Measurements from ENCODE around the gene GRIN2A.

GRIN2A gene

DNA sequence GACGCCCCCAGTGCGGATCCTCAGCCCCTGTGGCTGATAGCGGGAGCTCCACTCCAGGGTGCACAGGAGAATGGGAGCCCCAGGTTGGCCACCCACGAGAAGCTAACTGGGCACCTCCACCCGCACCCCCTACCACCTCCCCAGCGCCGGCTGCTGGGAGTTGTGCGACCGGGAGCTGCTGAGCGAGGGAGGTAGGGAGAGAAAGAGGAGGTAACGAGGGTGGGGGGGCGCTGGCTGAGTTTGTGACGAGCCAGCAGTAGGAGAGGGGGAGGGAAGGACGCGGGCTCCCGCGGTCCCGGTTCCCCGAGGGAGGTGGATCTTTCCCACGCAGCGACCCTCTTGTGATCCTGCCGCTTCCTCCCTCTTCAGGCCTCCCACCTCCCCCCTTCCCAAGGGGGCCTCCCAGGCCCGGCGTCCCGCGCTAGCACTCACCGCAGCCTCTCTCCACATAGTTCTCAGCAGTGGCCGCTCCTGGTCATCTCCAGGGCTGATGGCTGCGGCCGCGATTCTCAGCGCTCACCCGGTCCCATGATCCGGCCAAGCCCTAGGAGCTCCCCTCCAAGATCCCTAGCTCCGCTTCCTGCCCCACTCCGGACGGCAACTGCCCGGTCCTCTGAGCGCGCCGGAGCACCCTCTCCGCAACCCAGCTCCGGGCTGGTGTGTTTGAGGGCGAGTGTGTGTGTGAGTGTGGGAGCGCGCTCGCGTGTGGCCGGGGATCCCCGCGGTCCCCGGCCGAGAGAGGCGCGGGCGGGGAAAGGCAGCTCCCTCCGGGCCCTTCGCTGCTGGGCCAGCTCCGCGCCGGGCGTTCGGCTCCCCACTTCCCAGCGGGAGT lies at the start of gene GRIN2A:
Gene GRIN2A, minus strand, starts transcription at position 207 of the 832 bp plus-strand sequence. CDS start 2,017 bp downstream, outside the sequence.
- DNase-seq (ENCODE audit: low read depth), result no peak

DNA sequence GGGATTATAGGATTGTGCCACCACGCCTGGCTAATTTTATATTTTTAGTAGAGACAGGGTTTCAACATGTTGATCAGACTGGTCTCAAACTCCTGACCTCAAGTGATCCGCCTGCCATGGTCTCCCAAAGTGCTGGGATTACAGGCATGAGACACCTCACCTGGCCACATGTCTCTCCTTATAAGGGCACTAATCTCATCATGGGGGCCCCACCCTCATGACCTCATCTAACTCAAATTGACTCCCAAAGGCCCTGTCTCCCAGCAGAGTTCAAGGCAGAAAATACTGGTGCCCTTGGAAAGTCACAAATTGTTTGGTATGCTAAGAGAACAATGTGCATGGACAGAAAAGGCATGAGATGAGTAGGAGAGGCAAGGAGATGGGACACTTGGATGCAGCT lies 49.3 kb upstream of the GRIN2A start:
- DNase-seq (ENCODE audit: low read depth), result no peak

DNA sequence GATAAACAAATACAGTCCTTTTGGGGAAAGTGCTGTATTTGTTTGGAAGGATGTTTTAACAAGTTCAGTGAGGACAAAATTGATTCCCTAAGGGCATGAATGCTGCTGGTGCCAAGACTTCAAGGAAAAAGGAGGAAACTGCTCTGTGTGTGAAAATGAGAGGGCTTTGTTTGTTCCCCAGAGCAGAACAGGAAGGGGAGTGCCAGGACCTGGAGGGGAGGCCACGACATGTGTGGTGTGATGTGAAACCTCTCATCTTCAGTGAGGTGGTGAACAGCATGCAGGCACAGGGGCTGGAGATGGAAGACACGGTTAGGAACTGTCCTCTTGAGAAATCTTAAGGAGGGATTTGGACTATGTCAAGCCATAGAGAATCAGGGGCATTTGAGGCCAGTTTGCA lies 46.6 kb upstream of the GRIN2A start:
- no peak for DNase-seq (ENCODE audit: low read depth)

DNA sequence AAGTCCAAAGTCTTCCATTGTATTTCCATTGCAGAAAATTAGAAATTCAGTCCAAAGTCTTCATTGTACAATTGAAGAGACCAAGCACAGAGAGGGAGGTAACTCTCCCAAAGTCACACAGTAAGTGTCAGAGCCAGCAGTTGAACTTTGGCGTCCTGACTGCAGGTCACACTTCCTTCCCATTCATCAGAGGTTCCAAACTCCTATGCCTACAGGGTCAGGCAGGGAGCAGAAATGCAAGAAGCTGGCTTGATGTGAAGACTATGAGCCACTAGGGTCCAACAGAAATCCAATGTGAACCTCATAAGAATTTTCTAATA lies 44.7 kb upstream of the GRIN2A start:
- DNase-seq (ENCODE audit: low read depth), result no peak

DNA sequence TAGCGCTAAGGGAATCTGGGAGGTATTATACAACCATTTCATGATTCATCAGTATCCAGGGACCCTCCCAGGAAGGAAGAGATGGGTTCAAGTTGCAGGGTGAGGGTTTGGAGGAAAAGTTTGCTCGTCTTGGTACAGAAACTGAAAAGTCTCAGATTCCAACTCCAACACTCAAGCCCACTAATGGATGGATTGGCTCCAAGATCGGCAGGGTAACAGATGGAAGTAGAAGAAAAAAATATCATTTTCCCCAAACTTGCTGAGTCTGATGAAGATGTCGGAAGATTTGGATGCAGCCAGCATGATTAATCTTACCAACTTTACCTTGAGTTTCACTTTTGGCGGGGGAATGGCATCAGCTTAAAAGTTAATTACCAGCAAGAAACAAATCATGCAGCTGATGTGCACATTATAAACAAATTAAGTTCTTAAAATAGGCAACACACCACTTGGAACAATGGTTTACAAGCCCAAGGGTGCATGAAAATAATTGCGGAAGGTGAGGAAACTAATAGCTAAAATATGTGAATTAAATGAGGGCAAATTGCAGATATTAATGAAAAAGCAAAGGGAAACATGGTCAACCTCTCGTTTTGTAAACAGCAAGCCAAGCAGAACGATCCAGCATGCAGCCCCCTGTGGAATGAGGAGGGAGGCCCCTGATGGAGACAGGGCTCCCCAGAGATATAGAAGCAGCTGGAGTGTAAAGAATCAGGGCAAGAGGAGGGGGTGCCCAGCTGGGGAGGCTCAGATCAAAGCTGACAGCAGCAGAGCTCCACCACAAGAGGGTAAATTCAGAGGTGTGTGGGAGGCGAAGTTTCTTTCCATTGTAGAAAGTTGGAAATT lies 44.1 kb upstream of the GRIN2A start:
- no peak for DNase-seq (ENCODE audit: low read depth)

- no peak for DNase-seq (ENCODE audit: low read depth)
Measured at GRCh38 chr16:10225653-10226052, 43.4 kb upstream of the GRIN2A start.

GRCh38 chr16:10224850-10225249 lies 42.6 kb upstream of the GRIN2A start:
- no peak for DNase-seq (ENCODE audit: low read depth)

DNA sequence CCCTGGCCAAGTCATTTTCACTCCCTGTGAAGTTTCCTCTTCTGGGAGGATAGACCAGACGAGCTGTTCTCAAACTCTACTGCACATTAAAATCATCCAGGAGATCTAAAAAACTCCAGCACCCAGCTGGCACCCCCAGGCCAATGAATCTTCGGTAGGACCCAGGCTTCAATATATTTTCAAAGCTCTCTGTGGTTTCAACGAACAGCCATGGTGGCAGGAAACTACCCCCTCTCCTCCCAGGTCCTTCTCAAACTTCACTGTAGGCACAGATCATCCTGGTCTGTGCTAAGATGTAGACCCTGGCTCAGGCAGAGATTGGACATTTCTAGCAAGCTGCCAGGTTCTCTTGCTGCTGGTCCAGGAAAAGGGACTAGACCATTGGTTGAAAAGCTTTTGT lies 38.7 kb upstream of the GRIN2A start:
- DNase-seq (ENCODE audit: low read depth), result no peak

DNA sequence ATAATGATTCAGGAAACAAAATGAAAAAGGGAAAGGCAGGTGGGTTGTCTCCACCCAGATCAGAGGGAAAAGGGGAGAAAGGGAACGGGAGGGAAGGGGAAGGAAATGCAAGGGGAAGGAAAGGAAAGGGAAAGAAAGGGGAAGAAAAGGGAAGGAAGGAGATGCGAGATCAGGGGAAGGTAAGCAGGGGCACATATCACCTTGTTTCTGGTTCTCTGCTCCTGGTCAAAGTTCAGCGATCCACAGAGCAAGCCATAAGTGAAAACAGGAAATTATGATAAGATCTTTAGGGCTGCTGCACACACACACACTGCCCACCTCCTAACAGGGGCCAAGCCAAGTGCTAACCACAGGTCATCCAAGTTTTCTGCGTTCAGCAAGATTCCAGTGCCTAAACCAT lies 37.5 kb upstream of the GRIN2A start:
- DNase-seq (ENCODE audit: low read depth), result no peak

DNA sequence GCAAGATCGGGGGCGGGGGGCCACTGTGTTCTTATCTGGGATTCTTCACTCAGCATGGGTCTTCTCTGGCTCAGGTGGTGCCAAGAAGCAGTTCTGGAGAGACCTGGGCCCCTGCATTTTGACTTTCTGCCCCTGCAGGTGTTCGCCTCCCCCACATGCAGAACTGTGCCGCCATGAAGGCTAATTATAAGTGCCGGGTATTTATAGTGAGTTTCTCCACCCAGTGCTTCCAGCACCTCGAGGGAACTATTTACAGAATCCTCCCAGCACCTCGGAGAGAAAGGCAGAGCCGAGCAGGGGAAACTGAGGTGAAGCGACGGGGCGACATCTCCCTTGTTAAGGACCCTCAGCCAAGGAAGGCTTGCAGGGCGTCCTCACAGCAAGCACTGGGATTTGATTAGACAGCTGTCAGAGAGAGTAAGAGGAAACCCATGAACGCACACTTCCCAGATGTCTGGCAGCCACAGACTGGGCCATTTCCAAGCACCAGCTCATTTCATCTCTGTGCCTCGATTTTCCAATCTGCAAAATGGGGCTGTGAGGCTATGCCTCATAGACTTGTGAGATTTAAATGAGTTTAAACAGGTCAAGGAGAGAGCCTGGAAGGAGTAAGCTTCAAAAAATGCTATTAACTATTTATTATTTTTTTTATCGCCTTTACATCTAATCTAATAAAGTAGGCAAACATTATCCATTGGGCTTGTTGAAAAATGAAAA lies 36.4 kb upstream of the GRIN2A start:
- DNase-seq (ENCODE audit: low read depth), result no peak

- no peak for DNase-seq (ENCODE audit: low read depth)
Measured at GRCh38 chr16:10213748-10214147, 31.5 kb upstream of the GRIN2A start.

DNA sequence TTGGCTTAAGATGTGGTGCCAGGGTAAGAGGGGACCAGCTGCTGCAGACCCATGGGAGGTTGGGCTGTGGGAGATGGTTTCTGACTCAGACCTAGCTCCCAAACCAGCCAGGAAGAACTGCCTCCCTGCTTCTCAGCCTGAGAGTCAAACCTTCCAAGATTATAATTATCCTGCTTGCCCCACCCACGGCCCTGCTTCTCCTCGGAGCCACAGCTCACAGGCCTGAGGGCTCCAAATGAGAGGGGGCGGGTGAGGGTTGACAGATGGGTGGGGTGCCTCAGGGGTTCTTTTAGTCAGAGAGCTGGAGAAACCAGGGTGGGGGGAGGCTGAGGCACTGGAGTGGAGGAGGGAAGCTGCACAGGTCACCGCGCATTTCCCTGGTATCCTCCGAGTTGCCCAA lies 28.7 kb upstream of the GRIN2A start:
- DNase-seq (ENCODE audit: low read depth), result no peak

DNA sequence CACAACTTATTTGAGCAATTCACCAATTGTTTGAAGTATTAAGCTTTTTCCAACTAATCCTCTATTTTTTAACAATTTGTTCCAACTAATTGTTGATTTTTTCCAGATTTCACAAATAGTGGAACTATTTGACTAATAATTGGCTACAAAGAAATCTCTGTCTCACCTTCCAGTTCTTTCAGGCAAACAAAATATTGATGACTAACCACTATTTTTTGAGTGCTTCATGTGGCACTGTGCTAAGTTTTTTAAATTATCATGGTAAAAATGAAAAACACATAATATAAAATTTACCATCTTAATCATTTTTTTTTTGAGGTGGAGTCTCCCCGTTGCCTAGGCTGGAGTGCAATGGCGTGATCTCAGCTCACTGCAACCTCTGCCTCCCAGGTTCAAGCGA lies 24.6 kb upstream of the GRIN2A start:
- DNase-seq (ENCODE audit: low read depth), result no peak

DNA sequence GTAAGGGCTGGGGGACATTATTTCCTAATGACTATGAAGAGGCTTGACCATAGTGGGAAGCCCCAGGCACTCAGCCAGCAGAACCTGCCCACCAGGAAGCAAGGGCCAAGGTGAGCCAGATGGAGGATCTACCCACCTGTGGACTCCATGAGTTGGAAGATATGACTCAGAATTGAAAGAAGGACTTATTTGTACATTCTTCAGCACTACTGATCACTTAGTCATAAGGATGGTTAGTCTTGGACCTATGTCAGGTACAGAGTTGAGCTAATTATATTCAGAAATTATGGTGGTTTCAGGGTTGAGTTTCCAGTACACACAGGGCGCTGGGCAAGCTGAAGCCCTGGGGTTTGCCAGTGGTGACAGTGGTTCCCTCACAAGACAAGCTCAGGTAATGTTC lies 24.0 kb upstream of the GRIN2A start:
- DNase-seq (ENCODE audit: low read depth), result no peak

DNA sequence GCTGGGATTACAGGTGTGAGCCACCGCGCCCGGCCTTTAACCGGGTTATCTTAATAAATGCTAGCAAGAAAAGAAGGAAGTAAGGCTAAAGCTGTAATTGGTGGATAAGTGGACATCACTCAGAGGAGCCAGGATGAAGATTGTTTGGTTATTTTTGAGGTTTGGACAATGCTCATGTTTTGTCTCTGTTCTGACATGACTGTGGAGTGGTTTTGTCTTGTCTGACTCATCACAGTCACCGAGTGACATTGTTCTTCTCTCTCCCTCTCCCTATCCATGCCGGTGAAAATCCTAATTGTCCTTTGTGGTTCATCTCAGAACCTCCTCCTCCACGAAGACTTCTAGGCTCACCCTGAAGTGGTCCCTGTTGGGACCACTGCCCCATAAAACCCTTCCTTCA lies 23.5 kb upstream of the GRIN2A start:
- no peak for DNase-seq (ENCODE audit: low read depth)

- DNase-seq (ENCODE audit: low read depth), result no peak
Measured at GRCh38 chr16:10202649-10203048, 20.4 kb upstream of the GRIN2A start.

DNA sequence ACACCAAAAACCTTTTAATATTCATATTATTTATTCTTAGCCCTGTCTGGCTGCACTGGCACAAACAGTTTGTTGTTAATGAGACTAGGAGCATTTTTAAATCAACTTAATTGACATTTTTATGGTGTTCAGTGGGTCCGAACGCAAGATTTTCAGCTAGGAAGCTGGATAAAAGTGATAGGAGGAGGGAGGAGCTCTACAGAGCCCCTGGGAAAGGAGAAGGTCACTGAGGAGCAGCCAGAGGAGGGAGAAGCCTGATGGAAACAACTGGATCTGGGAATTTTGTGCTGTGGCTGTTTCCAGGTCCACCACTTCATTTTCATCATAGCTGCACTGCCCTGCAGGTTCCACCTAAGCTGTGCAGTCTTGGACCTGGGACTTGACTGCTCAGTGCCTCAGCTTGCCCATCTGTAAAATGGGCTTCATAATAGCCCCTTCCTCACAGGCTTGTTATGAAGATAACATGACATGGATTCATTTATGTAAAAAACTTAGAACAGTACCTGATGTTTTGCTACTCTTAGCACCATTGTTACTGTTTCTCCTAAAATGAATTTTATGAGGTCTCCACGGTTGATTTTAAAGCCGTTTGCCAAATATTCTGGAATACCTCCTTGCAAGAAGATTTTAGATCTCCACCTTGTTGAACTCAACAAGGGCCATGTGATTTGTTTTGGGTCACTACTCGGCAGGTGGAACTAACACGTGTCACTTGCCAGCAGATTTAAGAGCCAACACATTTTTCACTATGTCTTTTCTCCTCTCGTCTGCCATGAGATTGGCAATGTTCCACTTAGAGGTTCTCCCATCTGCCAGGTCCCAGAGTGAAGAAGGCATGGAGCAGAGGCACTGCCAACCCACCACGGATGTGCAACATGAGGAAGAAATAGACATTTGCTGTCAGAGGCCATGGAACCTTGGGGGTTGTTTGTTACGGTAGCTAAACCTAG lies 18.7 kb upstream of the GRIN2A start:
- no peak for DNase-seq (ENCODE audit: low read depth)

GRCh38 chr16:10196999-10197398 lies 14.8 kb upstream of the GRIN2A start:
- DNase-seq (ENCODE audit: low read depth), result no peak

DNA sequence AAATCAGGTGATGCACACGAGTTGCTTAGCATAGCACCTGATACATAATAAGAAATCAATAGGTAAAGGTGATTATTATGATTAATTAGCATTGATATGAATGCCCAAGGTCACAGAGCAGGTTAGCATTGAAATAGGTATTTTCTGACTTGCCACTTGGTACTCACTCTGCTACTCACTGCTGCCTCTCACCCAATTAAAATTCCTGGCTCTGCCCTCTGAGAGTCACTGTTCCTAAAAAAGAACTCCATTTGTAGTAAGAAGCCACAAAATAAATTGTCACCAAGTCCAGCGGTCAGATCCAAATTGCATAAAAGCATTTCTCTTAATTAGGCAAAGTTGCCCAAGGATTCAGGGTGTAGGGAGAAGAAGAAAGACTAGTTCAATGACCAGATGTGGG lies 8.9 kb upstream of the GRIN2A start:
- no peak for DNase-seq (ENCODE audit: low read depth)

DNA sequence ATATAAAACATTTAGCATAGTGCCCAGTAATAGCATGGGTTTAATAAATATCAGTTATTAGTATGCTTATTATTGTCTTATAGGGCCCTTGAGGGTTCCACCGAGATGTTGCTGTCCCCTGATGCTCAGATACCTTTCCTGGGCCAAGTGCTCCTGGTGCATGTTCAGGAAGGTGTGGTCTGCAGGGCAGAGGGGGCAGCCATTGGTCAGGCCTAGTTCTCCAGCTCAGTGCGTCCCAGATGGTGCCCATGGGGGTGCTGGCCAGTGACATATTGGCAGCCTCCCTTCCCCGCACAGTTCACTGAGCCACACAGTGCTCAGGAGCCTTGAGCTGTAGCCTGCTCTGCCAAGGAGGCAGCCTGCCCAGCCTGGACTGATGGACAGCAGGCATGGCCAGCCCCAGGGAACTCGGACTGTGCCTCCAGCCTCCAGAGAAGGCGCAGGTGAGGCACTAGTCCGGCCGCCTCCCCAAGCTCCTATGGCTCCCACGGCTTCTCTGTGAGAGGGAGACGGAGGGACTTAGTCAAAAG lies 7.7 kb upstream of the GRIN2A start:
- DNase-seq (ENCODE audit: low read depth), result no peak

- DNase-seq (ENCODE audit: low read depth), result no peak
Measured at GRCh38 chr16:10188236-10188635, 6.0 kb upstream of the GRIN2A start.

Data from stimulated activated CD8-positive, alpha-beta memory T cell treated with anti-CD3 and anti-CD28 coated beads, Interleukin-12 subunit alpha, Interleukin-12 subunit beta, amount 100 ng/mL, for 4 hours (primary cell).